IMR-90 (cell line): ENCODE results near the gene INF2. TPM values are rescaled to one million over a fixed set of nuclear protein-coding genes. Genes with fewer than 3 reads are reported as not detected.

Source experiments
- ATAC-seq: fragments of 200-7000 bp; cut with Tn5 transposase; 2 replicates; pipeline ENCODE4 v1.9.1; 2020; ENCODE audit warnings: low read depth, mild to moderate bottlenecking, moderate library complexity
- BruUV-seq: library from RNA; stranded (reverse); fragments of 400-500 nt; replicated peaks from 2 replicates; lab custom pipeline; 2021; lab: Mats Ljungman, UMichigan
- CTCF ChIA-PET: fragments of 300-600 bp; formaldehyde crosslinking; extraction: SDS; loops from one replicate; lab custom pipeline; 2021; ENCODE audit warnings: antibody characterized with exemption; lab: Yijun Ruan, JAX
- POLR2A ChIA-PET: fragments of 300-600 bp; sonication (Branson Sonifier 250); formaldehyde crosslinking; loops from one replicate; lab custom pipeline; 2022; ENCODE audit warnings: antibody characterized with exemption; ENCODE audit not compliant: unreplicated experiment; lab: Charles Lee
- DNase-seq: peaks from one replicate; pipeline ENCODE4 v3.0.0; 2013
- H2AFZ ChIP-seq: replicated peaks from 2 replicates; pipeline ENCODE3; 2013; ENCODE audit warnings: low read length, mild to moderate bottlenecking; ENCODE audit not compliant: poor library complexity
- H2AK5ac ChIP-seq: 2 replicates; pipeline ENCODE4 v1.6.1; 2013; ENCODE audit warnings: low read depth, low read length, inconsistent platforms
- H2AK9ac ChIP-seq: replicated peaks from 2 replicates; pipeline ENCODE3; 2013; ENCODE audit warnings: mild to moderate bottlenecking, low read depth, low read length, moderate library complexity; ENCODE audit not compliant: poor library complexity
- H2BK120ac ChIP-seq: 2 replicates; pipeline ENCODE4 v1.6.1; 2013; ENCODE audit warnings: low read depth, low read length, inconsistent platforms
- H2BK15ac ChIP-seq: 3 replicates; pipeline ENCODE4 v1.6.1; 2013; ENCODE audit warnings: low read depth, low read length, inconsistent platforms
- H2BK20ac ChIP-seq: 2 replicates; pipeline ENCODE4 v1.6.1; 2013; ENCODE audit warnings: low read depth, mild to moderate bottlenecking, inconsistent platforms, low read length, moderate library complexity
- H2BK5ac ChIP-seq: 2 replicates; pipeline ENCODE4 v1.6.1; 2013; ENCODE audit warnings: mild to moderate bottlenecking, low read depth, low read length, inconsistent platforms; ENCODE audit not compliant: poor library complexity, severe bottlenecking
- H3K14ac ChIP-seq: replicated peaks from 2 replicates; pipeline ENCODE4 v1.6.1; 2013; ENCODE audit warnings: low read depth, low read length, inconsistent platforms
- H3K18ac ChIP-seq: 2 replicates; pipeline ENCODE4 v1.6.1; 2013; ENCODE audit warnings: low read depth, low read length, control low read depth
- H3K23ac ChIP-seq: 2 replicates; pipeline ENCODE4 v1.6.1; 2013; ENCODE audit warnings: low read depth, low read length, inconsistent platforms
- H3K27ac ChIP-seq: 2 replicates; pipeline ENCODE4 v1.5.1; 2013; ENCODE audit warnings: mild to moderate bottlenecking, control low read depth, low read length; ENCODE audit not compliant: insufficient read depth
- H3K27me3 ChIP-seq: 2 replicates; pipeline ENCODE4 v1.6.1; 2013; ENCODE audit warnings: low read length; ENCODE audit not compliant: control insufficient read depth, insufficient read depth
- H3K36me3 ChIP-seq: 2 replicates; pipeline ENCODE4 v1.6.1; 2013; ENCODE audit warnings: low read length, mixed read lengths; ENCODE audit not compliant: control insufficient read depth, insufficient read depth
- H3K4ac ChIP-seq: 2 replicates; pipeline ENCODE4 v1.6.1; 2013; ENCODE audit warnings: low read depth, low read length, inconsistent platforms
- H3K4me1 ChIP-seq: 2 replicates; pipeline ENCODE4 v1.6.1; 2013; ENCODE audit warnings: low read length, mixed read lengths; ENCODE audit not compliant: control insufficient read depth, insufficient read depth
- H3K4me2 ChIP-seq: 2 replicates; pipeline ENCODE4 v1.6.1; 2013; ENCODE audit warnings: low read depth, mild to moderate bottlenecking, control low read depth, low read length, moderate library complexity
- H3K4me3 ChIP-seq: 2 replicates; pipeline ENCODE4 v1.5.1; 2013; ENCODE audit warnings: low read depth, mild to moderate bottlenecking, control low read depth, low read length, moderate library complexity; ENCODE audit not compliant: insufficient read depth
- H3K56ac ChIP-seq: 2 replicates; pipeline ENCODE4 v1.6.1; 2013; ENCODE audit warnings: low read length, inconsistent platforms; ENCODE audit not compliant: insufficient read depth; ENCODE audit errors: extremely low read depth
- H3K79me1 ChIP-seq, 2 experiments: 2 replicates each; pipeline ENCODE4 v1.6.1; 2013; ENCODE audit warnings: low read length in 2 of 2, inconsistent platforms in 1 of 2, low read depth in 1 of 2
- H3K9ac ChIP-seq: 2 replicates; pipeline ENCODE4 v1.6.1; 2013; ENCODE audit warnings: low read depth, low read length, control low read depth
- H3K9me1 ChIP-seq: 2 replicates; pipeline ENCODE4 v1.6.1; 2013; ENCODE audit warnings: low read length, inconsistent platforms; ENCODE audit not compliant: insufficient read depth
- H3K9me3 ChIP-seq: 2 replicates; pipeline ENCODE4 v1.6.1; 2013; ENCODE audit warnings: low read length; ENCODE audit not compliant: control insufficient read depth, insufficient read depth
- H4K20me1 ChIP-seq: 2 replicates; pipeline ENCODE4 v1.6.1; 2013; ENCODE audit warnings: low read length, inconsistent platforms; ENCODE audit not compliant: insufficient read depth
- H4K5ac ChIP-seq: 2 replicates; pipeline ENCODE4 v1.6.1; 2013; ENCODE audit warnings: mild to moderate bottlenecking, low read depth, low read length, control low read depth
- H4K8ac ChIP-seq, 2 experiments: 2 replicates each; pipeline ENCODE4 v1.6.1; 2013; ENCODE audit warnings: low read depth in 2 of 2, low read length in 2 of 2, control low read depth in 1 of 2, inconsistent platforms in 1 of 2
- H4K91ac ChIP-seq: 2 replicates; pipeline ENCODE4 v1.6.1; 2013; ENCODE audit warnings: low read depth, low read length, inconsistent platforms; ENCODE audit not compliant: insufficient read depth
- CEBPB ChIP-seq: IDR thresholded peaks from 2 replicates; pipeline ENCODE4 v1.6.1; 2012; ENCODE audit warnings: low read depth, low read length, improper control_type of control experiment
- CHD1 ChIP-seq: IDR thresholded peaks from 2 replicates; pipeline ENCODE4 v1.6.1; 2012; ENCODE audit warnings: low read depth, low read length, improper control_type of control experiment
- ELK1 ChIP-seq: fragments of 150-350 bp; IDR thresholded peaks from 2 replicates; pipeline ENCODE4 v1.6.1; 2016; ENCODE audit warnings: low read depth, mild to moderate bottlenecking, low read length, moderate library complexity, borderline replicate concordance
- FOS ChIP-seq: fragments of 150-350 bp; IDR thresholded peaks from 2 replicates; pipeline ENCODE4 v1.6.1; 2016; ENCODE audit warnings: low read depth, low read length
- MAFK ChIP-seq: IDR thresholded peaks from 2 replicates; pipeline ENCODE4 v1.6.1; 2012; ENCODE audit warnings: low read depth, low read length, improper control_type of control experiment
- MAZ ChIP-seq: IDR thresholded peaks from 2 replicates; pipeline ENCODE4 v1.6.1; 2012; ENCODE audit warnings: low read depth, mild to moderate bottlenecking, low read length, improper control_type of control experiment, moderate library complexity, borderline replicate concordance
- NFE2L2 ChIP-seq: fragments of 150-350 bp; IDR thresholded peaks from 2 replicates; pipeline ENCODE4 v1.6.1; 2016; ENCODE audit warnings: low read depth, mild to moderate bottlenecking, low read length
- POLR2A ChIP-seq: IDR thresholded peaks from 2 replicates; pipeline ENCODE4 v1.6.1; 2012; ENCODE audit warnings: mild to moderate bottlenecking, low read depth, low read length
- RCOR1 ChIP-seq: IDR thresholded peaks from 2 replicates; pipeline ENCODE4 v1.6.1; 2012; ENCODE audit warnings: mild to moderate bottlenecking, low read length, improper control_type of control experiment; ENCODE audit not compliant: insufficient replicate concordance
- RFX5 ChIP-seq: IDR thresholded peaks from 2 replicates; pipeline ENCODE4 v1.8.0; 2012; ENCODE audit warnings: low read depth, mild to moderate bottlenecking, low read length, moderate library complexity
- SMC3 ChIP-seq: fragments of 150-350 bp; IDR thresholded peaks from 2 replicates; pipeline ENCODE4 v1.6.1; 2016; ENCODE audit warnings: low read depth, mild to moderate bottlenecking, antibody characterized with exemption, low read length, moderate library complexity
- WGBS, 2 experiments: methylation state at CpG; one replicate each; pipeline versions ENCODE4 v1.1.5 to v1.1.7; 2013; ENCODE audit warnings: missing lambda C conversion rate in 2 of 2; ENCODE audit not compliant: insufficient read length in 1 of 2; ENCODE audit errors: extremely low coverage in 2 of 2; 5-methylcytosine and 5-hydroxymethylcytosine counted together
- dilution Hi-C: fragments of 300-500 bp; cut with HindIII; formaldehyde crosslinking; loops from one replicate; pipeline ENCODE4 v1.14.3; 2018; ENCODE audit warnings: low sequenced_read_pairs; ENCODE audit not compliant: unreplicated experiment
- in situ Hi-C: fragments of 300-500 bp; cut with MboI; formaldehyde crosslinking; loops from 3 replicates; pipeline ENCODE4 v1.14.3; 2019; ENCODE audit warnings: low sequenced_read_pairs, inconsistent platforms, mixed read lengths
- intact Hi-C: fragments of 100-400 bp; cut with micrococcal nuclease; formaldehyde crosslinking; loops from 2 replicates; pipeline ENCODE4 v1.10.0; 2022
- polyA plus RNA-seq, 3 experiments: library from polyadenylated mRNA; depleted of rRNA; stranded (reverse); fragments of >200 nt; gene quantifications; 2 replicates each; pipeline ENCODE4 v1.2.3, GENCODE V29; 2012; ENCODE audit warnings: low replicate concordance in 1 of 3
- total RNA-seq: library from RNA; depleted of rRNA; stranded (reverse); fragments of >200 nt; gene quantifications from 2 replicates; pipeline ENCODE4 v1.2.3, GENCODE V29; 2012

Gene INF2
- total and polyA plus RNA-seq, 2 of the 4 experiments (the other 2 are of a cell fraction), result 16.8 to 62.1 TPM

DNA sequence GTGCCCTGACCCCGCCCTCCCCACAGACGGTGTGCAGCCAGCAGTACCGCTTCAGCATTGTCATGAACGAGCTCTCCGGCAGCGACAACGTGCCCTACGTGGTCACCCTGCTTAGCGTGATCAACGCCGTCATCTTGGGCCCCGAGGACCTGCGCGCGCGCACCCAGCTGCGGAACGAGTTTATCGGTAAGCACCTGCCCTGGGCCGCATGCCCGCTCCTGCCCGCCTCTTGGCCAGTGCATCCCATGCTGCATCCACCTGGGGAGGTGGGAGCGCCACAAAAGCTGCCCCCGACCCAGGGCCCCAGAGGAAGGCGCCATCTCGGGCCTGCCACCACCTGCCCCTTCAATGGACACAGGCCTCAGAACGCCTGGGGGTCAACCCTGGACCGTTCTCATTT, 13.9 kb downstream of the INF2 start:
- Histone ChIP-seq H4K5ac (no peak overlapping the region), H3K79me1 (peaks cover 0 to 56% of the 10 kb centered on the region in 2 experiments; a peak in 3 of 4 replicates), H4K8ac (no peak overlapping the region), H2AK5ac (no peak overlapping the region), H3K4ac (no peak overlapping the region), H4K91ac (no peak overlapping the region), H3K27me3 (no peaks in the 10 kb centered on the region), H3K14ac (no peak overlapping the region), H2BK120ac (no peak overlapping the region), H3K9ac (no peak overlapping the region), H3K18ac (no peak overlapping the region), H4K20me1 (peaks cover 61% of the 10 kb centered on the region), H3K4me2 (no peak overlapping the region), H3K56ac (no peak overlapping the region), H3K9me1 (no peaks in the 10 kb centered on the region), H3K9me3 (no peaks in the 10 kb centered on the region), H2BK15ac (no peak overlapping the region), H2AFZ (no peak overlapping the region), H3K4me1 (peaks cover 4% of the 10 kb centered on the region; the same call in 1 of the 2 replicates), H2AK9ac (no peak overlapping the region), H2BK5ac (no peak overlapping the region), H3K27ac (no peak overlapping the region), H3K4me3 (no peak overlapping the region), H3K23ac (no peak overlapping the region), H3K36me3 (peaks cover 52% of the 10 kb centered on the region), H2BK20ac (no peak overlapping the region)
- CTCF ChIA-PET, result no interaction called here
- ATAC-seq (no peak), DNase-seq (no peak)
- no TSS peak for BruUV-seq
- POLR2A ChIA-PET, result no interaction called here
- dilution Hi-C loops, result no loop called here
- no peak for TF ChIP-seq MAFK
- TF ChIP-seq MAZ, result no peak
- no peak for TF ChIP-seq RFX5
- no peak for TF ChIP-seq RCOR1
- TF ChIP-seq ELK1, result no peak
- TF ChIP-seq CHD1, result no peak
- no peak for TF ChIP-seq FOS
- TF ChIP-seq POLR2A, result no peak
- no peak for TF ChIP-seq CEBPB
- no peak for TF ChIP-seq NFE2L2
- no peak for TF ChIP-seq SMC3
- intact Hi-C loops, result no loop called here
- WGBS, 2 experiments, result 95% methylated on average over 14 of the region's 28 CpGs; no CpG with 5 or more reads in 1 of the 2 experiments
- in situ Hi-C loops, result no loop called here
